ENCODE measurements around the gene KIN.
A peak's percentile ranks its signal among the peaks of the same experiment; 100 is the strongest.
"Not testable (repeated sequence)": the region's sequence is repeated elsewhere in the genome, so short reads cannot be mapped to it uniquely, and the experiment has no call there.

The KIN gene

GRCh38 chr10:7792541-7792940 is 4.7 kb upstream of the KIN start:
- ChIA-PET CTCF (no interaction called here), POLR2A (interaction anchor here (0.6 to 1.3 kb wide), 2 partner anchors 25 to 1089 kb away, joined by 3 to 5 read pairs; partner anchors contain the start of gene TAF3)
- no peak for DNase-seq (ENCODE audit: extremely low spot score)
- TF ChIP-seq L3MBTL2 (conservative IDR thresholded peaks at IDR 0.05) (no peak), ELF4 (IDR thresholded peaks at IDR 0.05) (no peak), PKNOX1 (IDR thresholded peaks at IDR 0.05) (no peak), LEF1 (IDR thresholded peaks at IDR 0.05; ENCODE audit: borderline replicate concordance) (no peak), NFRKB (IDR thresholded peaks at IDR 0.05) (no peak), TARDBP (IDR thresholded peaks at IDR 0.05) (no peak), SP1 (IDR thresholded peaks at IDR 0.05) (no peak), FOXM1 (IDR thresholded peaks at IDR 0.05; ENCODE audit: borderline replicate concordance) (no peak), ZNF384 (IDR thresholded peaks at IDR 0.05) (no peak), SUZ12 (IDR thresholded peaks at IDR 0.05) (no peak), FOXK2 (IDR thresholded peaks at IDR 0.05) (no peak), BHLHE40 (IDR thresholded peaks at IDR 0.05; ENCODE audit: borderline replicate concordance) (no peak), ARNT (IDR thresholded peaks at IDR 0.05) (no peak), FOXA1 (IDR thresholded peaks at IDR 0.05) (no peak), HDGF (IDR thresholded peaks at IDR 0.05; ENCODE audit: borderline replicate concordance) (no peak)

DNA sequence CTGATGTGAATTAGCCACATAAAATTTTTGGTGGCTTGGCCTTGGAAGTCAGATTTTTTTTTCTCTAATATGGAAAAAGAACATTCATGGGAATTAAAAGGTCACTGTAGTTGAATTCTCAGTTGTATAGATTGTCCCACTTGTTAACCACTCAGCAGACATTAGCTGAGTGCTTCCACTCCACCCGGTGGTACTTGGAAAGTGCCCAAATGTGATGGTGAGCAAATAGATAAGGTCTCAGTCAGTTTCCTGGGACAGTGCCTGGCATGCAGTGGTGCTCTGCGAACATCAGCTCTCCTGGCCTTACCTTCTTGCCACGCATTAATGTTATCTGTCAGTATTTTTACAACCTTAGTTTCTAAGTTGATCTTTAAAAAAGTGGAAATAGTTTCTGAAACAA is 1.6 kb upstream of the KIN start:
- CTCF ChIA-PET, result no interaction called here
- TF ChIP-seq L3MBTL2 (conservative IDR thresholded peaks at IDR 0.05) (no peak), SUZ12 (IDR thresholded peaks at IDR 0.05) (no peak), FOXA1 (IDR thresholded peaks at IDR 0.05) (no peak), FOXM1 (IDR thresholded peaks at IDR 0.05; ENCODE audit: borderline replicate concordance) (no peak), ARNT (IDR thresholded peaks at IDR 0.05) (no peak), LEF1 (IDR thresholded peaks at IDR 0.05; ENCODE audit: borderline replicate concordance) (no peak), CTBP1 (IDR thresholded peaks at IDR 0.05; ENCODE audit: borderline replicate concordance) (no peak), BHLHE40 (IDR thresholded peaks at IDR 0.05; ENCODE audit: borderline replicate concordance) (no peak), FOXK2 (IDR thresholded peaks at IDR 0.05) (no peak), PKNOX1 (IDR thresholded peaks at IDR 0.05) (no peak), TARDBP (IDR thresholded peaks at IDR 0.05) (no peak), ELF4 (IDR thresholded peaks at IDR 0.05) (no peak), SP1 (IDR thresholded peaks at IDR 0.05) (no peak), NFRKB (IDR thresholded peaks at IDR 0.05) (no peak), ZNF384 (IDR thresholded peaks at IDR 0.05) (no peak), HDGF (IDR thresholded peaks at IDR 0.05; ENCODE audit: borderline replicate concordance) (no peak)
- POLR2A ChIA-PET, result interaction anchor here (2.3 kb wide), 1 partner anchor 28 kb away, joined by 36 read pairs; the partner anchor contains the start of gene TAF3
- no peak for DNase-seq (ENCODE audit: extremely low spot score)

DNA sequence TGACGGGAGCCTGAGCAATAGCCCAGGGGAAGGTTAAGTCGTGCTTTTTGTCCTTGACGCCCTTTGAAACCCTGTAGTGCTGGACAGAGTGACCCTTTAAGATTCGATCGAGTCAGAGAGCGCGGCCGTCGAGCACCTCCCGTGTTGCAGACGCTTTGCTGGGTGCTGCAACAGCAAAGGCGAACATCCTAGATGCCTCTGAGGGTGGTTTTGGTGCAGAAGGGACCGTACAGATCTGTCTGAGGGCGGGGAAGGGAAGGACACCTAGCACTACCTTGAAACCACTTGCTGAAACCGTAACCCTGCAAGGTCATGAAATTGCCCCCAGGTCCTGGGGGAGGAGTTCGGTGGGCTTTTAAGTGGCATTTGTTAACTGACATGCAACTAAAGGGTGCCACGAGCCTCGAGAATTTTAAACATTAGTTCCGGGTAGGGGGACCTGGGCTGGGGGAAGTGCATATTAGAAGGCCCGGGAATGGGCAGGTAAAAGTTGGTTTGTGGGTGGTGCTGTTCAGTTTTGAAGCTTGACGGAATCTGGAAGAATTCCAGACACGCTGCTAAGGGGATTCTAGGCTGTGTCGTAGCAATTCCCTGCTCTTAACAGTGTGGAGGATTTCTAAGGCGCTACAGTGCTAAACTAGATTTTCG is 970 bp upstream of the KIN start:
- CTCF ChIA-PET, result no interaction called here

GRCh38 chr10:7787150-7787856 is 490 bp downstream of the KIN start:
- ChIA-PET POLR2A (interaction anchor here (0.7 to 2.3 kb wide), 20 partner anchors 10 to 309 kb away, joined by 3 to 36 read pairs (median 4); partner anchors contain the start of gene TAF3), CTCF (no interaction called here)
- DNase-seq (ENCODE audit: extremely low spot score), result no peak
- TF ChIP-seq BHLHE40 (IDR thresholded peaks at IDR 0.05; ENCODE audit: borderline replicate concordance) (no peak), FOXM1 (IDR thresholded peaks at IDR 0.05; ENCODE audit: borderline replicate concordance) (no peak), CTBP1 (IDR thresholded peaks at IDR 0.05; ENCODE audit: borderline replicate concordance) (no peak)

More for the DNA sequence above, 970 bp upstream of the KIN start:
- peak; percentile 17 for DNase-seq (ENCODE audit: extremely low spot score)
- no peak for TF ChIP-seq ARNT (IDR thresholded peaks at IDR 0.05)
- no peak for TF ChIP-seq L3MBTL2 (conservative IDR thresholded peaks at IDR 0.05)
- no peak for TF ChIP-seq HDGF (IDR thresholded peaks at IDR 0.05; ENCODE audit: borderline replicate concordance)
- no peak for TF ChIP-seq NFRKB (IDR thresholded peaks at IDR 0.05)
- no peak for TF ChIP-seq FOXM1 (IDR thresholded peaks at IDR 0.05; ENCODE audit: borderline replicate concordance)
- TF ChIP-seq FOXK2 (IDR thresholded peaks at IDR 0.05), result no peak
- TF ChIP-seq BHLHE40 (IDR thresholded peaks at IDR 0.05; ENCODE audit: borderline replicate concordance), result no peak
- TF ChIP-seq ZNF384 (IDR thresholded peaks at IDR 0.05), result no peak
- no peak for TF ChIP-seq SUZ12 (IDR thresholded peaks at IDR 0.05)
- TF ChIP-seq SP1 (IDR thresholded peaks at IDR 0.05), result no peak
- no peak for TF ChIP-seq CTBP1 (IDR thresholded peaks at IDR 0.05; ENCODE audit: borderline replicate concordance)
- no peak for TF ChIP-seq FOXA1 (IDR thresholded peaks at IDR 0.05)
- no peak for TF ChIP-seq TARDBP (IDR thresholded peaks at IDR 0.05)
- no peak for TF ChIP-seq ELF4 (IDR thresholded peaks at IDR 0.05)
- no peak for TF ChIP-seq LEF1 (IDR thresholded peaks at IDR 0.05; ENCODE audit: borderline replicate concordance)
- TF ChIP-seq PKNOX1 (IDR thresholded peaks at IDR 0.05), result no peak
- POLR2A ChIA-PET, result interaction anchor here (1.0 to 2.3 kb wide), 14 partner anchors 8 to 262 kb away, joined by 3 to 36 read pairs (median 4); partner anchors contain the start of gene TAF3

DNA sequence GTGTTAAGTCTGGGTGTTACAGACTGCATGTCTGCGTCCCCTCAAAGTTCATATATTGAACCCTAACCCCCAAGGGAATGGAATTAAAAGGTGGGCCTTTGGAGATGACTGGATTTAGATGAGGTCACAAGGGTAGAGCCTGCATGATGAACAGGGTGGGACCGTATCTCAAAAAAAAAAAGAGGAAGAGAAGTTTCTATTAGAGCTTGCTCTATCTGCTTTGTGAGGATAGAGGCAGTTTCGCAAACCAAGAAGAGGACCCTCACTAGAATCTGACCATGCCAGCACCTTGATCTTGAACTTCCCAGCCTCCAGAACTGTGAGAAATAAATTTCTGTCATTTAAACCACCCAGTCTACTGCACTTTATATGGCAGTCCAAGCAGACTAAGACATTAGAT is 1.4 kb downstream of the KIN start:
- ChIA-PET POLR2A (no interaction called here), CTCF (interaction anchor here (0.6 kb wide), 1 partner anchor 9 kb away, joined by 3 read pairs; no protein-coding TSS in a partner anchor)
- TF ChIP-seq TARDBP (IDR thresholded peaks at IDR 0.05) (no peak), ELF4 (IDR thresholded peaks at IDR 0.05) (no peak), ARNT (IDR thresholded peaks at IDR 0.05) (no peak), CTBP1 (IDR thresholded peaks at IDR 0.05; ENCODE audit: borderline replicate concordance) (no peak), BHLHE40 (IDR thresholded peaks at IDR 0.05; ENCODE audit: borderline replicate concordance) (no peak), PKNOX1 (IDR thresholded peaks at IDR 0.05) (no peak), LEF1 (IDR thresholded peaks at IDR 0.05; ENCODE audit: borderline replicate concordance) (no peak), NFRKB (IDR thresholded peaks at IDR 0.05) (no peak), HDGF (IDR thresholded peaks at IDR 0.05; ENCODE audit: borderline replicate concordance) (no peak), SP1 (IDR thresholded peaks at IDR 0.05) (no peak), SUZ12 (IDR thresholded peaks at IDR 0.05) (no peak), FOXK2 (IDR thresholded peaks at IDR 0.05) (no peak)
- DNase-seq (ENCODE audit: extremely low spot score), result no peak

- POLR2A ChIA-PET; DNase-seq (ENCODE audit: extremely low spot score); CTCF ChIA-PET: not testable (repeated sequence)
These were observed 5.6 kb downstream of the KIN start for GRCh38 chr10:7782194-7782593.
